ENCODE measurements around the gene EYA3. TPM values are rescaled to one million over a fixed set of nuclear protein-coding genes. Genes with fewer than 3 reads are reported as not detected.

Gene EYA3
- total RNA-seq, 2 donors from 2014 or later, result 13.6 to 15.6 TPM

DNA sequence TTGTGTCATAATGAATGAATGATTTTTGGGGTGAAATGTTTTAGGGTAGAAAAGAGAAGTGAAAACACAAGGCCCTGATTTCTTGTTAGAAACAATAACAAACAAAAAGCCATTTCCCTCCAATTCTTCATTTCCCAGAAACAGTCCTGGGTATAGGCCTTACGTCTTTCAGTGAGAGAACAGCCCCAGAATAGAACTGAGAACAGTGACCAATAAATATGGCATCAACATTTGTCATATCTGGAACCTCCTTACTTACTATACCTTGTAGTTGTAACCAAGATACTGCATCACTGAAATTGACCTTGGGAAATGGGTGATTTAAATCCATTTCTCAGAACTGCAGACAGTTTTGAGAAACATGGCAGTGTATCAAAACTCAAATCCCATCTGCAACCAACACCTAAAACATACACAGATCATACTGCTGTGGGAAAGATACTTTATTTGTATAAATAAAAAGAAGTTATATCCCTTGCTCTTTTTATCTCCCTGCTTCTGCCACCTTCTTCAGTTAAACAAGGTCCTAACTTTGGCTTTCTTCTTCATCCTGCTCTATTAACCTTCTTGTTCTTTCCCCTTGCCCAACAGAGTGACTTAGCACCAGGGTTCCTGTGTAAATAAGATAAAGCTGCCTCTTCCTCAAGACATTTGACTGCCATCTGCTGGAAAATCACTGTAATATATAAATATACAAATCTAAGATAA lies 109.1 kb downstream of the EYA3 start:
- Histone ChIP-seq H3K4me1 (peaks cover 0 to 9% of the 10 kb centered on the region in 2 donors), H3K36me3 (peaks cover 10% of the 10 kb centered on the region), H3K4me3 (no peak overlapping the region), H3K27me3 (no peaks in the 10 kb centered on the region), H3K9me3 (no peaks in the 10 kb centered on the region), H3K27ac (no peak overlapping the region)
- no peak for DNase-seq (ENCODE audit: low spot score)
- peak; percentile 9 to 68 for TF ChIP-seq CTCF (IDR thresholded peaks at IDR 0.05)

DNA sequence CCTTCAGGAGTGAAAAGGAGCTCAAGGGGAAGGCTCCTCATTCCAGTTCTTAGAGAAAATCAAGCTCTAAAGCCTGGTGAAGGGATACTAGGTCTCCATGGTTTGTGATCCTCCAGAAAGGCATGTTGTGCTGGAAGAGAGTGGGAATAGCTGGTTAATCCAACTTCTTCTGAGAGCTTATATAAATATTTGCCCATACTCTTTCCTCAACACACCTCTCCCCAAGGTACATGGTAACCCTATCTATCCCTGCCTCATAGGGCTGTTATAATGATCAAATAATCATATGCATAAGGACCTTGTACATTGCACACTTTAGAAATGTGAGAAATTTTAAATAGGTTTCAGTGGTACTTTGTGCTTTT lies 114.0 kb downstream of the EYA3 start:
- H3K27ac ChIP-seq, result no peak overlapping the region
- peaks cover 0 to 16% of the 10 kb centered on the region in 2 donors for H3K4me1 ChIP-seq
- H3K4me3 ChIP-seq, result no peak overlapping the region
- no peaks in the 10 kb centered on the region for H3K27me3 ChIP-seq
- H3K9me3 ChIP-seq, result no peaks in the 10 kb centered on the region
- DNase-seq (ENCODE audit: low spot score), result no peak
- TF ChIP-seq CTCF (IDR thresholded peaks at IDR 0.05), result no peak
- H3K36me3 ChIP-seq, result peaks cover 15% of the 10 kb centered on the region

- Histone ChIP-seq H3K27me3 (no peaks in the 10 kb centered on the region), H3K4me1 (peaks cover 0 to 14% of the 10 kb centered on the region in 2 donors), H3K36me3 (peaks cover 15% of the 10 kb centered on the region), H3K27ac (no peak overlapping the region), H3K4me3 (no peak overlapping the region), H3K9me3 (no peaks in the 10 kb centered on the region)
- no peak for TF ChIP-seq CTCF (IDR thresholded peaks at IDR 0.05)
- no peak for DNase-seq (ENCODE audit: low spot score)
Measured at GRCh38 chr1:27973771-27974416, 114.5 kb downstream of the EYA3 start.

- no peak for TF ChIP-seq CTCF (IDR thresholded peaks at IDR 0.05)
- H3K9me3 ChIP-seq, result no peaks in the 10 kb centered on the region
- no peaks in the 10 kb centered on the region for H3K27me3 ChIP-seq
- H3K36me3 ChIP-seq, result peaks cover 16% of the 10 kb centered on the region
- peaks cover 0 to 14% of the 10 kb centered on the region in 2 donors for H3K4me1 ChIP-seq
- no peak for DNase-seq (ENCODE audit: low spot score)
- H3K27ac ChIP-seq, result peak overlapping the region in 1 of 2 donors; percentile 33
- H3K4me3 ChIP-seq, result no peak overlapping the region
Measured at GRCh38 chr1:27972141-27972540, 116.3 kb downstream of the EYA3 start.

- no peak overlapping the region for H3K4me3 ChIP-seq
- no peaks in the 10 kb centered on the region for H3K27me3 ChIP-seq
- peak overlapping the region in 1 of 2 donors; percentile 33 for H3K27ac ChIP-seq
- no peaks in the 10 kb centered on the region for H3K9me3 ChIP-seq
- peaks cover 0 to 14% of the 10 kb centered on the region in 2 donors for H3K4me1 ChIP-seq
- H3K36me3 ChIP-seq, result peaks cover 16% of the 10 kb centered on the region
- TF ChIP-seq CTCF (IDR thresholded peaks at IDR 0.05), result no peak
- no peak for DNase-seq (ENCODE audit: low spot score)
Measured at GRCh38 chr1:27971674-27972073, 116.7 kb downstream of the EYA3 start.

Data from right atrium auricular region (tissue), 2 donors.